T-helper 17 cell (primary cell): Measurements from ENCODE around the gene GPX2. TPM values are rescaled to one million over a fixed set of nuclear protein-coding genes. Genes with fewer than 3 reads are reported as not detected.

Experiments
- ATAC-seq: fragments of 150-1000 bp; cut with Tn5 transposase; 2 replicates; pipeline ENCODE4 v1.10.0; 2021; ENCODE audit warnings: mild to moderate bottlenecking, moderate library complexity
- DNase-seq, 3 donors: peaks; one replicate each; pipeline versions ENCODE4 v3.0.0 to v3.0.0-alpha.2; 2020 to 2021
- H3K9me3 ChIP-seq: one replicate; pipeline ENCODE4 v1.7.0; 2013; ENCODE audit warnings: low read length, mild to moderate bottlenecking; ENCODE audit not compliant: control insufficient read depth, poor library complexity, severe bottlenecking
- H3K27ac Mint-ChIP-seq: one replicate; pipeline ENCODE4 v1.8.0; 2022; ENCODE audit warnings: mild to moderate bottlenecking, moderate library complexity, mixed read lengths
- H3K27me3 Mint-ChIP-seq: one replicate; pipeline ENCODE4 v1.8.0; 2022; ENCODE audit warnings: mixed read lengths
- H3K36me3 Mint-ChIP-seq: one replicate; pipeline ENCODE4 v1.8.0; 2022; ENCODE audit warnings: low read depth, mixed read lengths
- H3K4me1 Mint-ChIP-seq: one replicate; pipeline ENCODE4 v1.8.0; 2022; ENCODE audit warnings: mild to moderate bottlenecking, mixed read lengths
- H3K4me3 Mint-ChIP-seq: one replicate; pipeline ENCODE4 v1.8.0; 2022; ENCODE audit warnings: mild to moderate bottlenecking, moderate library complexity, mixed read lengths
- total RNA-seq, 4 donors: library from RNA in 2 of 4; stranded (reverse) in 2 of 4; gene quantifications; one replicate each; pipeline ENCODE4 v1.2.3 and lab custom pipeline; 2022 to 2026

Gene GPX2
- total RNA-seq, 2 donors from 2014 or later = not detected

- DNase-seq (no peak), ATAC-seq (no peak)
- no peaks in the 10 kb centered on the region for H3K9me3 ChIP-seq
- Mint-ChIP-seq H3K36me3 (no peaks in the 10 kb centered on the region), H3K4me1 (peaks cover 17% of the 10 kb centered on the region), H3K27ac (no peak overlapping the region), H3K4me3 (no peak overlapping the region), H3K27me3 (no peaks in the 10 kb centered on the region)
Measured at GRCh38 chr14:64953661-64954060, 11.1 kb upstream of the GPX2 start.

- no peak overlapping the region for H3K27ac Mint-ChIP-seq
- H3K4me3 Mint-ChIP-seq = no peak overlapping the region
- DNase-seq = no peak
- no peaks in the 10 kb centered on the region for H3K36me3 Mint-ChIP-seq
- no peaks in the 10 kb centered on the region for H3K27me3 Mint-ChIP-seq
- H3K9me3 ChIP-seq = no peaks in the 10 kb centered on the region
- ATAC-seq = no peak
- H3K4me1 Mint-ChIP-seq = peaks cover 18% of the 10 kb centered on the region
Measured at GRCh38 chr14:64953310-64953654, 10.7 kb upstream of the GPX2 start.

- no peaks in the 10 kb centered on the region for H3K36me3 Mint-ChIP-seq
- DNase-seq (no peak), ATAC-seq (no peak)
- no peaks in the 10 kb centered on the region for H3K9me3 ChIP-seq
- no peak overlapping the region for H3K4me3 Mint-ChIP-seq
- H3K27me3 Mint-ChIP-seq = no peaks in the 10 kb centered on the region
- no peak overlapping the region for H3K27ac Mint-ChIP-seq
- peaks cover 18% of the 10 kb centered on the region for H3K4me1 Mint-ChIP-seq
Measured at GRCh38 chr14:64952598-64953309, 10.2 kb upstream of the GPX2 start.

GRCh38 chr14:64951724-64952123 is 9.2 kb upstream of the GPX2 start:
- no peak overlapping the region for H3K27ac Mint-ChIP-seq
- H3K4me3 Mint-ChIP-seq = no peak overlapping the region
- no peaks in the 10 kb centered on the region for H3K9me3 ChIP-seq
- H3K4me1 Mint-ChIP-seq = peaks cover 18% of the 10 kb centered on the region
- no peak for ATAC-seq
- no peak for DNase-seq
- H3K36me3 Mint-ChIP-seq = no peaks in the 10 kb centered on the region
- no peaks in the 10 kb centered on the region for H3K27me3 Mint-ChIP-seq

- no peak overlapping the region for H3K27ac Mint-ChIP-seq
- H3K4me3 Mint-ChIP-seq = no peak overlapping the region
- H3K36me3 Mint-ChIP-seq = no peaks in the 10 kb centered on the region
- no peaks in the 10 kb centered on the region for H3K27me3 Mint-ChIP-seq
- DNase-seq = no peak
- H3K4me1 Mint-ChIP-seq = peaks cover 21% of the 10 kb centered on the region
- ATAC-seq = no peak
- no peaks in the 10 kb centered on the region for H3K9me3 ChIP-seq
Measured at GRCh38 chr14:64951291-64951690, 8.7 kb upstream of the GPX2 start.

GRCh38 chr14:64950889-64951288 is 8.3 kb upstream of the GPX2 start:
- no peaks in the 10 kb centered on the region for H3K9me3 ChIP-seq
- H3K4me1 Mint-ChIP-seq = peaks cover 26% of the 10 kb centered on the region
- DNase-seq (no peak), ATAC-seq (no peak)
- no peak overlapping the region for H3K27ac Mint-ChIP-seq
- no peaks in the 10 kb centered on the region for H3K36me3 Mint-ChIP-seq
- H3K4me3 Mint-ChIP-seq = no peak overlapping the region
- no peaks in the 10 kb centered on the region for H3K27me3 Mint-ChIP-seq

- Mint-ChIP-seq H3K27me3 (no peaks in the 10 kb centered on the region), H3K4me3 (no peak overlapping the region), H3K27ac (no peak overlapping the region), H3K4me1 (peaks cover 28% of the 10 kb centered on the region), H3K36me3 (peaks cover 5% of the 10 kb centered on the region)
- no peak for DNase-seq
- ATAC-seq = no peak
- H3K9me3 ChIP-seq = no peaks in the 10 kb centered on the region
Measured at GRCh38 chr14:64948612-64949210, 6.2 kb upstream of the GPX2 start.

GRCh38 chr14:64947710-64948611 is 5.4 kb upstream of the GPX2 start:
- Mint-ChIP-seq H3K36me3 (peaks cover 5% of the 10 kb centered on the region), H3K27me3 (no peaks in the 10 kb centered on the region), H3K4me3 (no peak overlapping the region), H3K4me1 (peaks cover 26% of the 10 kb centered on the region), H3K27ac (peak overlapping the region; percentile 54)
- ATAC-seq (no peak), DNase-seq (no peak)
- H3K9me3 ChIP-seq = no peaks in the 10 kb centered on the region

- peaks cover 23% of the 10 kb centered on the region for H3K4me1 Mint-ChIP-seq
- peak overlapping the region; percentile 14 for H3K27ac Mint-ChIP-seq
- no peaks in the 10 kb centered on the region for H3K9me3 ChIP-seq
- H3K36me3 Mint-ChIP-seq = peaks cover 5% of the 10 kb centered on the region
- DNase-seq (no peak), ATAC-seq (no peak)
- H3K27me3 Mint-ChIP-seq = no peaks in the 10 kb centered on the region
- no peak overlapping the region for H3K4me3 Mint-ChIP-seq
Measured at GRCh38 chr14:64946310-64947045, 3.9 kb upstream of the GPX2 start.

GRCh38 chr14:64945431-64946178 is 3.1 kb upstream of the GPX2 start:
- DNase-seq (no peak), ATAC-seq (no peak)
- Mint-ChIP-seq H3K4me1 (peaks cover 25% of the 10 kb centered on the region), H3K4me3 (no peak overlapping the region), H3K27ac (peak overlapping the region; percentile 39), H3K36me3 (peaks cover 5% of the 10 kb centered on the region), H3K27me3 (no peaks in the 10 kb centered on the region)
- no peaks in the 10 kb centered on the region for H3K9me3 ChIP-seq

GRCh38 chr14:64944861-64945260 is 2.3 kb upstream of the GPX2 start:
- no peaks in the 10 kb centered on the region for H3K27me3 Mint-ChIP-seq
- H3K9me3 ChIP-seq = no peaks in the 10 kb centered on the region
- H3K4me1 Mint-ChIP-seq = peaks cover 30% of the 10 kb centered on the region
- peak overlapping the region; percentile 39 for H3K27ac Mint-ChIP-seq
- ATAC-seq (no peak), DNase-seq (no peak)
- peaks cover 8% of the 10 kb centered on the region for H3K36me3 Mint-ChIP-seq
- H3K4me3 Mint-ChIP-seq = no peak overlapping the region

- Mint-ChIP-seq H3K27ac (no peak overlapping the region), H3K27me3 (no peaks in the 10 kb centered on the region), H3K4me3 (no peak overlapping the region), H3K4me1 (peaks cover 36% of the 10 kb centered on the region), H3K36me3 (peaks cover 8% of the 10 kb centered on the region)
- no peak for ATAC-seq
- H3K9me3 ChIP-seq = no peaks in the 10 kb centered on the region
- no peak for DNase-seq
Measured at GRCh38 chr14:64944041-64944440, 1.5 kb upstream of the GPX2 start.
